Astrocyte of the spinal cord (primary cell): ENCODE measurements around the gene SLIT3.

Experiments used
- DNase-seq: peaks from one replicate; pipeline ENCODE4 v3.0.0; 2011; ENCODE audit warnings: low read depth, low spot score
- H3K4me3 ChIP-seq: 2 replicates; pipeline ENCODE4 v1.5.1; 2011; ENCODE audit warnings: low read depth, mild to moderate bottlenecking, low read length, moderate library complexity
- in situ Hi-C: cut with HindIII; loops from 2 replicates; pipeline ENCODE4 v1.10.0; 2017; ENCODE audit warnings: low sequenced_read_pairs
- TF ChIP-seq, protein P1 (sequence below): IDR thresholded peaks from 2 replicates; pipeline ENCODE4 v1.5.1; 2012; ENCODE audit warnings: low read depth, mild to moderate bottlenecking, low read length, inconsistent platforms

SLIT3 gene

GRCh38 chr5:169175733-169176132 lies 125.2 kb downstream of the SLIT3 start:
- H3K4me3 ChIP-seq = no peak overlapping the region
- no peak for DNase-seq
- in situ Hi-C loops = no loop called here
- TF ChIP-seq, protein P1, sequence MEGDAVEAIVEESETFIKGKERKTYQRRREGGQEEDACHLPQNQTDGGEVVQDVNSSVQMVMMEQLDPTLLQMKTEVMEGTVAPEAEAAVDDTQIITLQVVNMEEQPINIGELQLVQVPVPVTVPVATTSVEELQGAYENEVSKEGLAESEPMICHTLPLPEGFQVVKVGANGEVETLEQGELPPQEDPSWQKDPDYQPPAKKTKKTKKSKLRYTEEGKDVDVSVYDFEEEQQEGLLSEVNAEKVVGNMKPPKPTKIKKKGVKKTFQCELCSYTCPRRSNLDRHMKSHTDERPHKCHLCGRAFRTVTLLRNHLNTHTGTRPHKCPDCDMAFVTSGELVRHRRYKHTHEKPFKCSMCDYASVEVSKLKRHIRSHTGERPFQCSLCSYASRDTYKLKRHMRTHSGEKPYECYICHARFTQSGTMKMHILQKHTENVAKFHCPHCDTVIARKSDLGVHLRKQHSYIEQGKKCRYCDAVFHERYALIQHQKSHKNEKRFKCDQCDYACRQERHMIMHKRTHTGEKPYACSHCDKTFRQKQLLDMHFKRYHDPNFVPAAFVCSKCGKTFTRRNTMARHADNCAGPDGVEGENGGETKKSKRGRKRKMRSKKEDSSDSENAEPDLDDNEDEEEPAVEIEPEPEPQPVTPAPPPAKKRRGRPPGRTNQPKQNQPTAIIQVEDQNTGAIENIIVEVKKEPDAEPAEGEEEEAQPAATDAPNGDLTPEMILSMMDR = no peak

GRCh38 chr5:169174923-169175322 lies 126.0 kb downstream of the SLIT3 start:
- H3K4me3 ChIP-seq = no peak overlapping the region
- TF ChIP-seq, protein P1 = no peak
- in situ Hi-C loops = no loop called here
- no peak for DNase-seq

DNA sequence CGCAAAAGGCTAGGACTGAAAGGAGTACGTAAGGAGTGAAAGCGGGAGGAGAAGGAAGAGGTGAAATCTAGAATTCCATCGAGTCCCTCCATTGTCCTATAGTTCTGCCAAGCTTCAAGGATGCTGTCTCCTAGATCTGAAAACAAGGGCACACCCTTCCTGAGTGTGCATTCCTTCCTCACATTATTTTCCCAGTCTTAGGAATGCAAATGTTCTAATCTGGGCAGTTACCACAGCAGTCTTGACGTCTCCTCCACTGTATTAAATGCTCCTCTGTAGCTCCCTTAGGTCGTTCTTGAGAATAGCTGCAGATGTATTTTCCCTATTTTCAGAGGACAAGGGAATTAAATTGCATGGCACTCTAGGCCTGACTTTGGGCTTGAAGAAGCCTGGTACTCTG lies 127.6 kb downstream of the SLIT3 start:
- in situ Hi-C loops = no loop called here
- TF ChIP-seq, protein P1 = no peak
- no peak overlapping the region for H3K4me3 ChIP-seq
- DNase-seq = no peak

DNA sequence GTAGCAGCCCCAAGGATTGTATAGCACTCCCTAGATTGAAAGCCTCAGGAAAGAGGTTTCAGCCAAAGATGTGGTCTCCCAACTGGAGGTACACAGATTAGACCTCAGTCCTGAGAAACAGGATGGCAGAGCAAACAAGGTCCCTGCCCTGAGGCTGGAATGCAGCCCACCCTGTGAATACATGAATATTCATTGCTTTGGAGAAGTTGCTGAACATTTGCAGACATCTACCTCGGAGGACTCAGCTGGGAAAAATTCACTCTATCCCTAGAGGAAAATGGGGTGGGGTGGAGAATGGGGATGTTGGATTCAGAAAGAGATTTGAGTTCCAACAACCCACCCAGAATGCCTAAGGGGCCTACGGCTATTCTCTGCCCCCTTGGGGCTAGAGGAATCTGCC lies 129.4 kb downstream of the SLIT3 start:
- H3K4me3 ChIP-seq = no peak overlapping the region
- no peak for DNase-seq
- TF ChIP-seq, protein P1 = no peak
- in situ Hi-C loops = no loop called here

DNA sequence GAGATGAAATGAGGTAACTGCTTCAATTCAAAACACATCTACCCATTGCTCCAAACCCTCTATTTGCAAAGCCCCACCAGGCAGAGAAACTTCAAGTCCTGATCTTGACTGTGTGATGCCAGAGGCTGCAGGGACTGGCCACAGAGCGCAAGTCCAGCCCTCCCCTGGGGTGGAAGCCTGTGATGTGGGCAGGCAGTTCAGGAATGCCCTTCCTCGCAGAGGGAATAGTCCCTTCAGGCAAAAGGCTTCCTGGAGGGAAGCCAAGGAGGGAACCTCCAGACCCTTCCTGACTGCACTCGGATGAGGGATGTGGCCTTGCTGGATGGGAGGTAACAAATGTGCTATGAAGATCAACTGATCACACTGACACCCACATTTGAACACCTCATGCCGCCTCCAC lies 131.2 kb downstream of the SLIT3 start:
- TF ChIP-seq, protein P1 = no peak
- in situ Hi-C loops = no loop called here
- no peak overlapping the region for H3K4me3 ChIP-seq
- DNase-seq = no peak

GRCh38 chr5:169168280-169168679 lies 132.7 kb downstream of the SLIT3 start:
- DNase-seq = no peak
- no peak overlapping the region for H3K4me3 ChIP-seq
- in situ Hi-C loops = no loop called here
- TF ChIP-seq, protein P1 = no peak

GRCh38 chr5:169166078-169166477 lies 134.9 kb downstream of the SLIT3 start:
- TF ChIP-seq, protein P1 = no peak
- in situ Hi-C loops = no loop called here
- DNase-seq = no peak
- H3K4me3 ChIP-seq = no peak overlapping the region
